GM06990 (cell line): ENCODE measurements around the gene KCNQ2.

Source experiments
- DNase-seq: peaks from one replicate; pipeline ENCODE4 v3.0.0-alpha.2; 2011; ENCODE audit not compliant: insufficient read length; ENCODE audit errors: extremely low read depth
- H3K27me3 ChIP-seq: replicated peaks from 2 replicates; pipeline ENCODE4 v1.6.0; 2011; ENCODE audit warnings: low read length; ENCODE audit not compliant: control insufficient read depth, insufficient read depth
- H3K36me3 ChIP-seq: 2 replicates; pipeline ENCODE4 v1.5.1; 2011; ENCODE audit warnings: low read length; ENCODE audit not compliant: control insufficient read depth, insufficient read depth
- H3K4me3 ChIP-seq: replicated peaks from 2 replicates; pipeline ENCODE4 v1.5.1; 2011; ENCODE audit warnings: low read depth, mild to moderate bottlenecking, control low read depth, low read length
- TF ChIP-seq, protein P1 (sequence below): IDR thresholded peaks from 2 replicates; pipeline ENCODE4 v1.5.1; 2011; ENCODE audit warnings: low read length, control low read depth, mild to moderate bottlenecking, inconsistent platforms; ENCODE audit not compliant: insufficient read depth, poor library complexity, severe bottlenecking

KCNQ2 gene

DNA sequence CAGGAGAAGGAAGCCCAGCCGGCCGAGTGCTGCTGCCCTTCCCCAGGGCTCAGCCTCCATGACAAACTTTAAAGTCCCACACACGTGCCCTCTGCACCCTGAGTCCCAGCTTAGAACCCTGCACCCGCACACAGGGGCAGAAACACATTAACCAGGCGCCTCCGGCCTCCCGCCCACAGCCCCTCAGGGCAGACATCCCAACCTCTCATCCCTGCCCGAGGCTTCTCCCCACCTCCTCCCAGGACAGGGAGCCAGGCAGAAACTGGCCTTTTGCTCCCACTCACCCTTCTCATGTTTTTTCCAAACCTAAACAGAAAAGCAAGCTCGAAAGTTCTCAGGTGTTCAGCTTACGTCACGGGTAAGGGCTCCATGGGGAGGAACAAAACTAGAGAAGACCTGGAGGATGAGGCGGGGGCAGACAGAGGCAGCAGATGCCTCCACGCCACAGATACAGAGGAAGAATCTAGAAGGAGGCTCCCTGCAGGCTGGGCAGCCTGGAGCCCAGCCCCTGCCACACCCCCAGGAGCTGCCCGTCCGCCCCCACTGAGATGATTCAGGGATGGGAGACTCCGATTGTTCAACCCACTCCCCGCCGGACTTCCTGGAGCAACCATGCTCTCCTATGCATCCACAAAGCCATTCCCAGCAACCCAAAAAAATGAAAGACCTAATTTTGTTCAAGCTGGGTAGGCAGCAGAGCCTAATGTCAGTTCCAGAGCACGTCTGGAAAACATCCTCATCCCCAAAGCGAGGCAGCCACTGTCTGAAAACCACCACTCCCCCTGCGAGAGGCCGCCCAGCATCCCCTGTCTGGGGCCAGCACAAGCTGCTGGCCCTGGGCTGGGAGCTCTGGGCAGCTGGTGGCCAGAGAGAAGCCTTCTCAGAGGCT, 8.8 kb downstream of the KCNQ2 start:
- Histone ChIP-seq H3K27me3 (no peaks in the 10 kb centered on the region; the same call in 1 of the 2 replicates), H3K36me3 (no peaks in the 10 kb centered on the region), H3K4me3 (no peak overlapping the region)
- DNase-seq, result no peak
- TF ChIP-seq, protein P1, sequence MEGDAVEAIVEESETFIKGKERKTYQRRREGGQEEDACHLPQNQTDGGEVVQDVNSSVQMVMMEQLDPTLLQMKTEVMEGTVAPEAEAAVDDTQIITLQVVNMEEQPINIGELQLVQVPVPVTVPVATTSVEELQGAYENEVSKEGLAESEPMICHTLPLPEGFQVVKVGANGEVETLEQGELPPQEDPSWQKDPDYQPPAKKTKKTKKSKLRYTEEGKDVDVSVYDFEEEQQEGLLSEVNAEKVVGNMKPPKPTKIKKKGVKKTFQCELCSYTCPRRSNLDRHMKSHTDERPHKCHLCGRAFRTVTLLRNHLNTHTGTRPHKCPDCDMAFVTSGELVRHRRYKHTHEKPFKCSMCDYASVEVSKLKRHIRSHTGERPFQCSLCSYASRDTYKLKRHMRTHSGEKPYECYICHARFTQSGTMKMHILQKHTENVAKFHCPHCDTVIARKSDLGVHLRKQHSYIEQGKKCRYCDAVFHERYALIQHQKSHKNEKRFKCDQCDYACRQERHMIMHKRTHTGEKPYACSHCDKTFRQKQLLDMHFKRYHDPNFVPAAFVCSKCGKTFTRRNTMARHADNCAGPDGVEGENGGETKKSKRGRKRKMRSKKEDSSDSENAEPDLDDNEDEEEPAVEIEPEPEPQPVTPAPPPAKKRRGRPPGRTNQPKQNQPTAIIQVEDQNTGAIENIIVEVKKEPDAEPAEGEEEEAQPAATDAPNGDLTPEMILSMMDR, result no peak

DNA sequence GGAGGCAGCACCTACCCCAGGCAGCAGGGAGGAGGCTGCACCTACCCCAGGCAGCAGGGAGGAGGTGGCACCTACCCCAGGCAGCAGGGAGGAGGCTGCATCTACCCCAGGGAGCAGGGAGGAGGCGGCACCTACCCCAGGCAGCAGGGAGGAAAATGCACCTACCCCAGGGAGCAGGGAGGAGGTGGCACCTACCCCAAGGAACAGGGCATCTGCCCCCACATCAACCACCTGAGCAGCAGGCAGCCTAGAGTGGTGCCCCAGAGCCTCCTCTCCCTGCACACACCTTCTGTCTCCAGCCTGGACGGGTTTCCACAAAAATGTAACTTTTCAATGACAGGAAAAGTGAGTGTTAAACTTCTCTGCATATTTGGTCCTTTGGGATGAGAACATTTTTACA, 10.2 kb downstream of the KCNQ2 start:
- H3K36me3 ChIP-seq, result no peaks in the 10 kb centered on the region
- no peak for DNase-seq
- TF ChIP-seq, protein P1, result no peak
- H3K4me3 ChIP-seq, result no peak overlapping the region
- no peaks in the 10 kb centered on the region; the same call in 1 of the 2 replicates for H3K27me3 ChIP-seq

DNA sequence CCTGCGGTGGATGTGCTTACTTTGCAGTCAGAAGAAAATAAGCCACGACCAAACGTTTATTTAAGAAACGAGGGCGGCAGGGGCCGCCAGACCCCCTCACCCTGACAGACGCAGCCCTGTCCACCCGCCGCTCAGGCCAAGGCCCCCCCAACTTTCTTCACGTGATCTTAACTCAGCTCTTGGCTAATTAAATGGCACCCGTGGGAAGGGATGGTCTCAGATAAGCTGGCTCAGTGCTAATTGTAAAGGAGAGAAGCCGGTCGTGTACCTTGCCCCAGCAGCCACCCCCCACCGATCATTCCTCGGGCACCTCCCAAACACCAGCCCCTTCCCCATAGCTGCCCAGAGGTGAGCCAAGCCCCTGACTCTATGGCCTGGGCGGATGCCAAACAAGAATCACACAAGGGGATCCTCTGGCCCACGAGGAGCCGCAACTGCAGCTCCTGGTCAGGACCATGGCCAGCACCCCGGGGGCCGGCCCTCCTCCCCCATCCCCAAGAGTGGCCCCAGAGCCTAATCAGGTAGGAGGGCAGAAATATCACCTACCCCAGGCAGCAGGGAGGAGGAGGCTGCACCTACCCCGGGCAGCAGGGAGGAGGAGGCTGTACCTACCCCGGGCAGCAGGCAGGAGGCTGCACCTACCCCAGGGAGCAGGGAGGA, 11.2 kb downstream of the KCNQ2 start:
- DNase-seq, result no peak
- TF ChIP-seq, protein P1, result no peak
- no peaks in the 10 kb centered on the region for H3K36me3 ChIP-seq

DNA sequence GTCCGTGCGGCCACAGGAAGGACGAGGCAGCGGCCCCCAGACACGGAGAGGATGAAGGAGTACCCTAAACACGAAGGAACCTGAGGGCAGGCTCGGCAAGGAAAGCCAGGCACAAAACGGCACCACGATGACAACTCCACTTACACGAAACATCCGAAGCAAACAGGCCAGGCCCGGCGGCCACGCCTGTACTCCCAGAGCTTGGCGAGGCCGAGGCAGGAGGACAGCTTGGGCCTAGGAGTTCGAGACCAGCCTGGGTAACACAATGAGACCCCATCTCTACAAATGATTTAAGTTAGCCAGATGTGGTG, 13.4 kb downstream of the KCNQ2 start:
- no peaks in the 10 kb centered on the region for H3K36me3 ChIP-seq
- no peaks in the 10 kb centered on the region; the same call in 1 of the 2 replicates for H3K27me3 ChIP-seq
- H3K4me3 ChIP-seq, result no peak overlapping the region
- no peak for DNase-seq
- TF ChIP-seq, protein P1, result no peak

More for the DNA sequence above, 11.2 kb downstream of the KCNQ2 start:
- Histone ChIP-seq H3K4me3 (no peak overlapping the region), H3K27me3 (no peaks in the 10 kb centered on the region; the same call in 1 of the 2 replicates)

DNA sequence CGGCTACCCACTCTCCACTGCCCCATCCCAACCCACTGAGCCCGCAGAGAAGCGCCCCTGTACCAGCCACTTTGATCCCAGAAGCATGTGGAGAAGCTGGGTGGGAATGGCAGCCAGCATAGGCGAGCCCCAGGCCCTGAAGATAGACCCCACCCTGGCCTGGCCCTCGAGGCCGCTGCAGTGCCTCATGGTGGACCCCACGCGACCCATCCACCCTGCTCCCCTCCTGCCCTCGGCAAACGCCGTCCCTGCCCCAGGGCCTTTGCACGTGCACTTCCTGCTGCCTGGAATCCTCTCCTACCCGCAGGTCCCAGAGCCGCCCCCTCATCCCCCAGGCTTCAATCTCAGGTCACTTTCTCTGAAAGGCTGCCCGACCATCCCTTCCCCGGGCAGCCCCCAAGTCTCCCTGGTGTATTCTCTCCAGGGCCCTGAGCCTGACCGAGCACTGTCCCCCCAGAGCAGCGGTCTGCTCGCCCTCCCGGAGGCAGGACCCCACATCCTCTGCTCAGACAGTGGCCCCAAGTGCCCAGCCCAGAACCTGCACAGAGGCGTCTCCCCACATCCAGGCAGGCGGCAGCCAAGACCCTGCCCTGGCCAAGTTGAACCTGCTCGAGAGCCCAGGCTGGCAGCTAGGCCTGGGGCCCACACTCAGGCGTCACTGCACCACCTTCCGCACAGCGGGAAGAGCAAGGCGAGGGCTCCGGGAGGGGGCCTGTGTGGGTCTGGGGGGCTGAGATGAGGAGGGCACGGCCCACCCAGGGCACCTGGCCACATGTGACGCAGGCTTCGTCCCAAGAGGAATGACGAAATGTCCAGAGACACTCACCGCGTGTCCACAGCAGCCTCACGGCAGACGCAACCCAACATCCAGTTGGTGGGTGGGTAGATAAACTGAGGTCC, 14.0 kb downstream of the KCNQ2 start:
- TF ChIP-seq, protein P1, result no peak
- Histone ChIP-seq H3K4me3 (no peak overlapping the region), H3K27me3 (no peaks in the 10 kb centered on the region; the same call in 1 of the 2 replicates), H3K36me3 (no peaks in the 10 kb centered on the region)
- DNase-seq, result no peak
